T-helper 17 cell (primary cell): ENCODE data around the gene MICOS13. TPM values are rescaled to one million over a fixed set of nuclear protein-coding genes. Genes with fewer than 3 reads are reported as not detected.

Experiments
- ATAC-seq: fragments of 150-1000 bp; cut with Tn5 transposase; 2 replicates; pipeline ENCODE4 v1.10.0; 2021; ENCODE audit warnings: mild to moderate bottlenecking, moderate library complexity
- DNase-seq, 3 donors: peaks; one replicate each; pipeline versions ENCODE4 v3.0.0 to v3.0.0-alpha.2; 2020 to 2021
- H3K9me3 ChIP-seq: one replicate; pipeline ENCODE4 v1.7.0; 2013; ENCODE audit warnings: low read length, mild to moderate bottlenecking; ENCODE audit not compliant: control insufficient read depth, poor library complexity, severe bottlenecking
- H3K27ac Mint-ChIP-seq: one replicate; pipeline ENCODE4 v1.8.0; 2022; ENCODE audit warnings: mild to moderate bottlenecking, moderate library complexity, mixed read lengths
- H3K27me3 Mint-ChIP-seq: one replicate; pipeline ENCODE4 v1.8.0; 2022; ENCODE audit warnings: mixed read lengths
- H3K36me3 Mint-ChIP-seq: one replicate; pipeline ENCODE4 v1.8.0; 2022; ENCODE audit warnings: low read depth, mixed read lengths
- H3K4me1 Mint-ChIP-seq: one replicate; pipeline ENCODE4 v1.8.0; 2022; ENCODE audit warnings: mild to moderate bottlenecking, mixed read lengths
- H3K4me3 Mint-ChIP-seq: one replicate; pipeline ENCODE4 v1.8.0; 2022; ENCODE audit warnings: mild to moderate bottlenecking, moderate library complexity, mixed read lengths
- total RNA-seq, 4 donors: library from RNA in 2 of 4; stranded (reverse) in 2 of 4; gene quantifications; one replicate each; pipeline ENCODE4 v1.2.3 and lab custom pipeline; 2022 to 2026

Gene MICOS13
- total RNA-seq (10 to 100 TPM; 26.9 to 27.9 TPM), total RNA-seq (lab: John Stamatoyannopoulos, UW) (17.3 to 26.3 reads per million in 2 donors)

GRCh38 chr19:5680437-5681368 lies at the start of gene MICOS13, which contains the start of gene HSD11B1L:
MICOS13 (minus strand) TSS chr19:5680516; CDS start chr19:5680486, 30 bp downstream.
HSD11B1L (plus strand) TSS chr19:5681027; CDS start chr19:5684833, 3,806 bp downstream.
- Mint-ChIP-seq H3K4me1 (peaks cover 31% of the 10 kb centered on the region), H3K27me3 (no peaks in the 10 kb centered on the region), H3K27ac (peak within 1 kb of the TSS; percentile 96), H3K36me3 (no peaks in the 10 kb centered on the region), H3K4me3 (peak within 1 kb of the TSS; percentile 94)
- H3K9me3 ChIP-seq, result no peaks in the 10 kb centered on the region
- DNase-seq, result peak; percentile 95 to 98 (median 96)
- ATAC-seq, result peak; percentile 95

GRCh38 chr19:5727453-5728050 lies 47.2 kb upstream of the MICOS13 start:
- no peak for ATAC-seq
- peaks cover 5% of the 10 kb centered on the region for H3K27me3 Mint-ChIP-seq

DNA sequence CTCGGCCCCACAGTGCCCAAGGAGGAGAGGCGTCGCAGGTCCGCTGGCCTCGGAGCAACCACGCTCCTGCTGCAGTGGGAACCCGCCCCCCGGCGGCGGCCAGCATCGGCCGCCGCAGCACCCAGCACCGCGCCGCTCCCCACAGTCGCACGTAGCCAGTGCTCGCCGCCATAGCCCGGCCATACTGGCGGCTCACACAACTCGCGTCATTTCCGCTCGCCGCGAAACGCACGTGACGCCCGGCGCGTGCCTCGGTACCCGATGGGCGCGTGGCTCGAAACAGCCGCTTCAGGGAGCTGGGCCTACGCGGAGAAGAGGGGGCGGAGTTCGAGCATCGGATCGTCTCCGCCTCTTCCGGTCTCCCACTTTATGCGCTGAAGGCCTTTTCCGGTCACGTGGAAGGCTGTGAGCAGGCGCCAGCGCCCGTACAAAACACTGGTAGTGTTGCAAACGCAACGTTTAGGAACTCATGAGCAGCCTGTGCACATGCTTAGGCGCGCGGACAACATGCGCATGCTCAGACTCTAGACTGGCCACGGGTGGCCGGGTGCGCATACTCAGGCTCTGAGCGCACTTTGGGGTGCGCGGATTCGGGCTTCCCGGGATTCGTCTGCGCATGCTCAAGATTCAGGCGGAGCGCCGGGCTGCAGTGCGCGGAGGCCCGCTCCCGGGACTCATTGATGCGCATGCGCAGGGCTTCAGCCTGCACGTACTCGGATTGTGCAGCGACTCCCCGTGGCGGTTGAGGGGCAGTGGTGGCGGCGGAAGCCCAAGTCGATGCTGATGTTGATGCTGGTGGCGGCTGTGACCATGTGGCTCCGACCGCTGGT lies 39.9 kb upstream of the MICOS13 start, which contains the start of the genes CATSPERD and LONP1:
TSS of gene CATSPERD (plus strand) at position 677 of the 830 bp plus-strand sequence. CDS start at position 778, 101 bp downstream.
TSS of gene LONP1 (minus strand) at position 186 of the 830 bp plus-strand sequence. CDS start at position 172, 14 bp downstream.
- peak within 1 kb of the TSS; percentile 91 for H3K4me3 Mint-ChIP-seq
- peak; percentile 90 for ATAC-seq
- peaks cover 10% of the 10 kb centered on the region for H3K4me1 Mint-ChIP-seq
- H3K36me3 Mint-ChIP-seq, result no peaks in the 10 kb centered on the region
- H3K27ac Mint-ChIP-seq, result peak within 1 kb of the TSS; percentile 92
- H3K9me3 ChIP-seq, result no peaks in the 10 kb centered on the region
- no peaks in the 10 kb centered on the region for H3K27me3 Mint-ChIP-seq
- DNase-seq, result peak; percentile 96 to 97 (median 96)

More at GRCh38 chr19:5727453-5728050, 47.2 kb upstream of the MICOS13 start:
- no peak for DNase-seq
- Mint-ChIP-seq H3K27ac (no peak overlapping the region), H3K4me3 (no peak overlapping the region), H3K36me3 (no peaks in the 10 kb centered on the region), H3K4me1 (no peaks in the 10 kb centered on the region)
- H3K9me3 ChIP-seq, result no peaks in the 10 kb centered on the region

DNA sequence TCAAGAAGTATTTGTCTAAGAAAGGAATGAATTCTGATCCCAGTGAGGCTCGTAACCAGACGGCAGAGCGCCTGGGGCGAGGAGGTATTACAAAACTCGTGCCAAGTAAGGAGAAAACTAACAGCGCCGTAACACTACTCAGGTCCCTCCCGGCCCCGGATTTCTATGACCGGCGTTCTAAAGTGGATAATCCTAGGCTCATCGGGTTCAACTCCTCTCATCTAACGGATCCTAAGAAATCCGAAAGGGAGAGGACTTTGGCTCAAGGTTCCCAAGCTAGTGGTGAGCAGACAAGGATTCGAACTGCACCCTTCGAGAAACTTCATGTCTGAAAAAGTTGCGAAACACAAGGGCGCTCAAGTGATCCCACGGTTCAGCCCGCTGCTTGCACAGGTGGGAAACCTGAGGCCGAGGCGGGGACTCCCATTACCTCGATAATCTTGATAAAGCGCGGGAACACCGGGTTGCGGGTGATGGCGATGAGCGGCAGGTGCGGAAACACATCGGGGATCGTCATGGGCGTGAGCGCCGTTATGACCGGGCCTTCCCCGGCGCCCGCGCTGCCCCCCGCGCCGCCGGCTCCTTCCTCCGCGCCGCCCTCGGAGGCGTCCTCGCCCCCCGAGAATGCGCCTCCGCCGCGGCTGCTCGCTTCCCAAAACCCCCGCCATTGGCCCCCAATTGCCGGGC lies 39.1 kb upstream of the MICOS13 start:
- peak overlapping the region; percentile 92 for H3K27ac Mint-ChIP-seq
- no peaks in the 10 kb centered on the region for H3K36me3 Mint-ChIP-seq
- no peak for ATAC-seq
- H3K9me3 ChIP-seq, result no peaks in the 10 kb centered on the region
- peak overlapping the region; percentile 91 for H3K4me3 Mint-ChIP-seq
- DNase-seq, result peak in 2 of 3 donors; percentile 30 to 33
- peaks cover 10% of the 10 kb centered on the region for H3K4me1 Mint-ChIP-seq
- H3K27me3 Mint-ChIP-seq, result no peaks in the 10 kb centered on the region

DNA sequence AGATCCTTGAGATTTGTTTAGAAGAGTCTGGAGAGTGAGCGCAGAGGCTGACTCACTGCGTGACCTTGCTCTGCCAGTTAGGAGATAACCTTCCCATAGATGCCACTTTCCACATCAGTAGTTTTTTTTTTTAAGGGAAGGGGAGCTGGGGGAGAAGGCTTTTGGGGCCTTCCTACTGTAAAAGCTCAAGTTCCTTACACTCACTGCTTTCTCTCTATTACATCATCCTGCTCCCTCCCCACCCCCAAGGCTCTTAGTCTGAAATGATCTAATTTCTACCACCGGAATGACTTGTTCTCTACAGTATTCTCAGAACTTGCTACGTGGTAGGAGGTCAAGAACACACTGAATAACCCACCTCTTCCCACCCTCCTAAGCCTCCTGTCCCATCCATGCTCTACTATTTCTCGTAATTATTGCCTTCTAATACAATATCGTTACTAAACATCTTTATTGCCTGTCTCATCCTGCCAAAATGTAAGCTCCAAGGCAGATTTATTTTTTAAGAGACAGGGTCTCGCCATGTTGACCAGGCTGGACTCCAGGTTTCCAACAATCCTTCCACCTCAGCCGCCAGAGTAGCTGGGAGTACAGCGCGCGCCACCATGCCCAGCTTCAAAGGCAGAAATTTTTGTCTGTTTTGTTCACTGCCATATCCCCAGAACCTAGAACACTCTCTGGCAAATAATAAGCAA lies 38.4 kb upstream of the MICOS13 start:
- peak overlapping the region; percentile 91 for H3K4me3 Mint-ChIP-seq
- H3K36me3 Mint-ChIP-seq, result no peaks in the 10 kb centered on the region
- H3K4me1 Mint-ChIP-seq, result peaks cover 10% of the 10 kb centered on the region
- H3K27me3 Mint-ChIP-seq, result no peaks in the 10 kb centered on the region
- no peak for ATAC-seq
- no peaks in the 10 kb centered on the region for H3K9me3 ChIP-seq
- no peak for DNase-seq
- peak overlapping the region; percentile 92 for H3K27ac Mint-ChIP-seq

DNA sequence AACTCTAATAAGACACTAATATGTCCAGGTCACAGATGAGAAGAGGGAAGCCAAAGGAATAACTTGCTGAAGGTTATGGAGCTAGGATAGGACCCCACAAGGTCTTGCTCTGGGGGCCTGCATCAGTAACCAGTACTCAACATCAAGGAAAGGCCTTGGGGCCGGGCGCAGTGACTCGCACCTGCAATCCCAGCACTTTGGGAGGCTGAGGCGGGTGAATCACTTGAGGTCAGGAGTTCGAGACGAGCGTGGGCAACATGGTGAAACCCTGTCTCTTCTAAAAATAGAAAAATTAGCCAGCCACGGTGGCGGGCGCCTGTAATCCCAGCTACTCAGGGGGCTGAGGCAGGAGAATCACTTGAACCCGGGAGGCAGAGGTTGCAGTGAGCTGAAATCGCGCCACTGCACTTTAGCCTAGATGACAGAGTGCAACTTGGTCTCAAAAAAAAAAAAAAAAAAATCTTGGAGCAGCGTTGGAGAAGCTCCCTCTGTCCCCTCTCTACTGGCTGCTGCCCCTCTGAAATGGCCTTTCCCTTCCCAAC lies 37.8 kb upstream of the MICOS13 start:
- DNase-seq, result no peak
- H3K4me1 Mint-ChIP-seq, result peaks cover 10% of the 10 kb centered on the region
- H3K4me3 Mint-ChIP-seq, result peak overlapping the region; percentile 91
- no peaks in the 10 kb centered on the region for H3K9me3 ChIP-seq
- ATAC-seq, result no peak
- H3K27me3 Mint-ChIP-seq, result no peaks in the 10 kb centered on the region
- H3K27ac Mint-ChIP-seq, result peak overlapping the region; percentile 92
- H3K36me3 Mint-ChIP-seq, result no peaks in the 10 kb centered on the region

- H3K4me1 Mint-ChIP-seq, result peaks cover 10% of the 10 kb centered on the region
- peak overlapping the region; percentile 92 for H3K27ac Mint-ChIP-seq
Measured at GRCh38 chr19:5717215-5717935, 37.1 kb upstream of the MICOS13 start.

DNA sequence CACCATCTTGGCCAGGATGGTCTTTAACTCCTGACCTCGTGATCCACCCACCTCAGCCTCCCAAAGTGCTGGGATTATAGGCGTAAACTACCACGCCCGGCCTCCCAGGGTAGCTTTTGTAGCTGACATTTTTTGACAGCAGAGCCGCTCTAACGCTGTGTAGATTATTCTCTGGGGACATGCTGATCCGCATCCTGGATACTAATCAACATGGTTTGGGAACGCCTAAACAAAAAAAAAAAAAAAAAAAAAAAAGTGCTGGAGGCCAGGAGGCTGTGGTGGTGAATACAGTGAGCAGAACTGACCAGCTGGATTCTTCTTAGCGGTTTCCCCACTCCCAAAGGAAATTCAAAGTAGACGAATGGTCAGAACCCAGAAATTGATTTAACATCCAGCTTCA lies 34.5 kb upstream of the MICOS13 start:
- Mint-ChIP-seq H3K27me3 (no peaks in the 10 kb centered on the region), H3K36me3 (peaks cover 3% of the 10 kb centered on the region), H3K4me3 (no peak overlapping the region), H3K4me1 (peaks cover 10% of the 10 kb centered on the region), H3K27ac (no peak overlapping the region)
- no peaks in the 10 kb centered on the region for H3K9me3 ChIP-seq
- ATAC-seq (no peak), DNase-seq (no peak)

More at GRCh38 chr19:5717215-5717935, 37.1 kb upstream of the MICOS13 start:
- no peak for DNase-seq
- no peaks in the 10 kb centered on the region for H3K9me3 ChIP-seq
- peaks cover under 1% of the 10 kb centered on the region for H3K36me3 Mint-ChIP-seq
- H3K27me3 Mint-ChIP-seq, result no peaks in the 10 kb centered on the region
- no peak for ATAC-seq
- peak overlapping the region; percentile 43 for H3K4me3 Mint-ChIP-seq

GRCh38 chr19:5713228-5713627 lies 32.9 kb upstream of the MICOS13 start:
- Mint-ChIP-seq H3K27me3 (no peaks in the 10 kb centered on the region), H3K4me3 (no peak overlapping the region), H3K27ac (no peak overlapping the region), H3K36me3 (peaks cover 3% of the 10 kb centered on the region), H3K4me1 (peaks cover 3% of the 10 kb centered on the region)
- ATAC-seq, result no peak
- H3K9me3 ChIP-seq, result no peaks in the 10 kb centered on the region
- no peak for DNase-seq

- Mint-ChIP-seq H3K36me3 (peaks cover 3% of the 10 kb centered on the region), H3K27me3 (no peaks in the 10 kb centered on the region), H3K4me3 (no peak overlapping the region), H3K4me1 (peaks cover 3% of the 10 kb centered on the region), H3K27ac (no peak overlapping the region)
- no peaks in the 10 kb centered on the region for H3K9me3 ChIP-seq
- DNase-seq (no peak), ATAC-seq (no peak)
Measured at GRCh38 chr19:5711713-5712161, 31.4 kb upstream of the MICOS13 start.

DNA sequence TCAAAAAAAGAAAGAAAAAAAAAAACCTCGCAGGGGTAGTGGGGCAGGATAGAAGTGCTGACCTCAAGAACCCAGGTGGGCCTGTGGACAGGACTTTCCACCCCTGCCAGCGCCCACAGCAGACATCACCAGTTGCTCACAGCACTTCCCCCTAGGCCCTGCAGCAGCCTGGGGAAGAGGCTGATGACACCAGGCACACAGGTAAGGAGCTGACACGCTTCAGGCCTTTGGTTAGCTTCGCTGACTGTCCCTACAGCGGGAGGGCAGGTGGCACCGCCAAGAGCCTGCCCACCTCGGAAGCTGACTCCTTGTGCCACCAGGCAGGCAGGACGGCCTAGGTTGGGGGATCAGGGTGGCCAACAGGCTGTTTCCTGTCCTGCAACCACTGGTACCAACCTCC lies 30.7 kb upstream of the MICOS13 start:
- Mint-ChIP-seq H3K27me3 (no peaks in the 10 kb centered on the region), H3K36me3 (peaks cover 3% of the 10 kb centered on the region), H3K4me1 (peaks cover 3% of the 10 kb centered on the region), H3K27ac (no peak overlapping the region), H3K4me3 (no peak overlapping the region)
- no peak for DNase-seq
- ATAC-seq, result no peak
- no peaks in the 10 kb centered on the region for H3K9me3 ChIP-seq
